ENCODE data around the gene RFTN1. TPM values are rescaled to one million over a fixed set of nuclear protein-coding genes. Genes with fewer than 3 reads are reported as not detected.
"Not testable (repeated sequence)": the region's sequence is repeated elsewhere in the genome, so short reads cannot be mapped to it uniquely, and the experiment has no call there.

RFTN1 gene
- total RNA-seq, 1 donor from 2014 or later = 54.9 TPM

- DNase-seq (ENCODE audit: low spot score) = no peak
Measured at GRCh38 chr3:16507578-16508242, 5.8 kb downstream of the RFTN1 start.

GRCh38 chr3:16506884-16507577 is 6.5 kb downstream of the RFTN1 start:
- DNase-seq (ENCODE audit: low spot score) = no peak

GRCh38 chr3:16506451-16506850 is 7.0 kb downstream of the RFTN1 start:
- DNase-seq (ENCODE audit: low spot score) = no peak

- DNase-seq (ENCODE audit: low spot score) = no peak
Measured at GRCh38 chr3:16504692-16505091, 8.8 kb downstream of the RFTN1 start.

GRCh38 chr3:16504242-16504641 is 9.3 kb downstream of the RFTN1 start:
- DNase-seq (ENCODE audit: low spot score) = no peak

- DNase-seq (ENCODE audit: low spot score) = no peak
Measured at GRCh38 chr3:16503191-16503776, 10.2 kb downstream of the RFTN1 start.

- no peak for DNase-seq (ENCODE audit: low spot score)
Measured at GRCh38 chr3:16502347-16502908, 11.1 kb downstream of the RFTN1 start.

- DNase-seq (ENCODE audit: low spot score) = no peak
Measured at GRCh38 chr3:16501376-16501775, 12.1 kb downstream of the RFTN1 start.

GRCh38 chr3:16500911-16501310 is 12.6 kb downstream of the RFTN1 start:
- no peak for DNase-seq (ENCODE audit: low spot score)

- DNase-seq (ENCODE audit: low spot score) = no peak
Measured at GRCh38 chr3:16500093-16500492, 13.4 kb downstream of the RFTN1 start.

- no peak for DNase-seq (ENCODE audit: low spot score)
Measured at GRCh38 chr3:16499351-16499750, 14.1 kb downstream of the RFTN1 start.

- DNase-seq (ENCODE audit: low spot score) = no peak
Measured at GRCh38 chr3:16498130-16498890, 15.2 kb downstream of the RFTN1 start.

GRCh38 chr3:16496408-16497222 is 16.9 kb downstream of the RFTN1 start:
- DNase-seq (ENCODE audit: low spot score) = no peak

GRCh38 chr3:16496008-16496407 is 17.5 kb downstream of the RFTN1 start:
- no peak for DNase-seq (ENCODE audit: low spot score)

- DNase-seq (ENCODE audit: low spot score) = no peak
Measured at GRCh38 chr3:16494814-16495431, 18.6 kb downstream of the RFTN1 start.

- no peak for DNase-seq (ENCODE audit: low spot score)
Measured at GRCh38 chr3:16494094-16494493, 19.4 kb downstream of the RFTN1 start.

GRCh38 chr3:16490062-16490619 is 23.4 kb downstream of the RFTN1 start:
- no peak for DNase-seq (ENCODE audit: low spot score)

GRCh38 chr3:16489326-16490061 is 24.0 kb downstream of the RFTN1 start:
- DNase-seq (ENCODE audit: low spot score) = not testable (repeated sequence)

GRCh38 chr3:16488637-16489036 is 24.9 kb downstream of the RFTN1 start:
- DNase-seq (ENCODE audit: low spot score) = no peak

All from mesenteric fat pad (tissue), 1 donor.